Measurements from ENCODE around the gene RASGRF2.

DNA sequence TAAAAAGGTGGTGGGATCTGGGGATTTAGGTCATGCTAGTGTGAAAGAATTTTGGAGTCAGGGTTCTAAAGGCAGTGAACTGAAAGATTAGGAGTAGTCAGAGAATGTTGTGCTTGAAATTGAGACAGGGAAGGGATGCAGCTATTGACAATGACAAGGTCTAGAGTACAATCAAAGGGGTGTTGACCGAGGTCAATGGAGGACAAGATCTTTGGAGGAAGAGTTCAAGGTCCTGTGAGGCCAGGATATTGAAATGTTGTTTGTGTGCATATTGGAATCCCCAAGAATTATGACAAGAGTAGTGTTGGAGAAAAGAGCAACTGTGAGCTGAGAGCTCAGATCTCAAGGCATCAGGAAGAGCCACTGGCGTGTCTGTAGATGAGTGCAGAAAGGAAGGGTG is 116.9 kb downstream of the RASGRF2 start:
- TF ChIP-seq, protein P1, sequence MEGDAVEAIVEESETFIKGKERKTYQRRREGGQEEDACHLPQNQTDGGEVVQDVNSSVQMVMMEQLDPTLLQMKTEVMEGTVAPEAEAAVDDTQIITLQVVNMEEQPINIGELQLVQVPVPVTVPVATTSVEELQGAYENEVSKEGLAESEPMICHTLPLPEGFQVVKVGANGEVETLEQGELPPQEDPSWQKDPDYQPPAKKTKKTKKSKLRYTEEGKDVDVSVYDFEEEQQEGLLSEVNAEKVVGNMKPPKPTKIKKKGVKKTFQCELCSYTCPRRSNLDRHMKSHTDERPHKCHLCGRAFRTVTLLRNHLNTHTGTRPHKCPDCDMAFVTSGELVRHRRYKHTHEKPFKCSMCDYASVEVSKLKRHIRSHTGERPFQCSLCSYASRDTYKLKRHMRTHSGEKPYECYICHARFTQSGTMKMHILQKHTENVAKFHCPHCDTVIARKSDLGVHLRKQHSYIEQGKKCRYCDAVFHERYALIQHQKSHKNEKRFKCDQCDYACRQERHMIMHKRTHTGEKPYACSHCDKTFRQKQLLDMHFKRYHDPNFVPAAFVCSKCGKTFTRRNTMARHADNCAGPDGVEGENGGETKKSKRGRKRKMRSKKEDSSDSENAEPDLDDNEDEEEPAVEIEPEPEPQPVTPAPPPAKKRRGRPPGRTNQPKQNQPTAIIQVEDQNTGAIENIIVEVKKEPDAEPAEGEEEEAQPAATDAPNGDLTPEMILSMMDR (IDR thresholded peaks at IDR 0.05; ENCODE audit: low read depth, low read length, poor library complexity, severe bottlenecking) = no peak
- no peak for TF ChIP-seq EZH2phosphoT487 (IDR thresholded peaks at IDR 0.05; ENCODE audit: borderline replicate concordance, low read length)
